ENCODE results near the gene ITPRID1.

The ITPRID1 gene

DNA sequence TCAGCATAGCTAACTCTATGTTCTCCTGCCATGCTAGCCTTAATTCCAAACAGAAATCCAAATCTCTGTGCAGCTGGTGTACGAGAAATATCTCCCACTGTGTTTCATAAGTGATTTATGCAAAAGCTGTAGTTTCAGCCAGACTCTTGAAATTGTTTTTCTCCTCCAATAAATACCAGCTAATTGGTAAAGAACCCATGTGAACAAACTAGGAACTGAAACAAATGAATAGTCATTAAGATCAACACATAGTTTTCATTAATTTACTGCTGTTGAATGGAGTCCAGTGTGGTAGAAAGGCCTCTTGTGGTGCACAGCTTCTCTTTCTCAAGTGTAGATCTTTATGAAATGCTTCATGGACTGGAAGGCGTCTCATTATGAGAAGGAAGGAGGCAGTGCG lies 191.5 kb downstream of the ITPRID1 start:
- DNase-seq, result no peak

DNA sequence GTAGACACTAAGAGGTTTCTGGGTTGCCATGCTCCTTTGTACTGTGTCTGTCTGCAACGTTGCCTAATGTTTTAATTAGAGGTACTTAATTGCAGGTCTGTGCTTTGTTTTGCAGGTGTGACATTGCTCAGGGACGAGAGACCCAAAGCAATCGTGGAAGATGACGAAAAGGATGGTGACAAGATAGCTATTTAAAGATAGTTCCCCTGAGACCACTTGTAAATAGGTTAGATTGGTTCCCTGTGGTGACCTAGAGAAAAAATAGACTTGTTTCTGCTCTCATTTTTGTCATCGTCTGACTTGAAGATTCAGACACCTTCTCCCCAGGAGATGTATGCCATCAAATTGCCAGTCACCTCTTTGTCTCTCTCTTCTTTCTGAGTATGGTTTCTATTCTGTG lies 193.2 kb downstream of the ITPRID1 start:
- DNase-seq, result no peak
